ENCODE results near the gene CDA. TPM values are rescaled to one million over a fixed set of nuclear protein-coding genes. Genes with fewer than 3 reads are reported as not detected.
A peak's percentile ranks its signal among the peaks of the same experiment; 100 is the strongest.

The CDA gene
- total and polyA plus RNA-seq, 9 of the 15 experiments (the other 6 are each of a cell fraction or from before 2014, with no cell fraction given): not detected

DNA sequence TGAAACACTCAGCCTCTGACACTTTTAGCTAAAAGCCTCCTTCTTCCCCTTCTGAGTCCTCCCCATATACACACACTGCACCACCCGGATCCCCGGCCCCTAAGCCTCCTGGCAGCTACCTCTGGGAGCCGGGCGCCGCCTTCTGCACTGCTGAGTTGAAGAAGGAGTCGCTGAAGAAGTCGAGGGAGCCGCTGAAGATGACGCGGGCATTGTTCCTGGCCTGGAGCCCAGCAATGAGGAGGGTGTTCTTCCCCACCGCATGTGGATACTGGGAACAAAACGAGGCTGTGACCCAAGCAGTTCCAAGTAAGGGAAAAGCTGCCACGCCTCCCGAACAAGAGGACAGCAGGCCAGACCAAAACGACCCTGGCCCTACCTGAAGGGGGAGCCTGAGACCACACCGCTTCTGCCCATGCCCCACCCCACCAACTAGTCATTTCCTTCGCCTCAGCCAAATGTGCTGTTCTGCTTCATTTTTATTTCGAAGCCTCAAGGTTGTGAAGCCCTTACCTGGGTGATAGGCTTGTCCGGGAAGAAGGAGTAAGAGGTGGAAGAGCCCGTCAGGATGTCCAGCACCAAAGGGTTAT lies 65.3 kb downstream of the CDA start:
- CTCF ChIA-PET (ENCODE audit: low intra/inter-chr PET ratio): no interaction called here
- peaks cover 0 to 5% of the 10 kb centered on the region in 2 experiments; a peak in 1 of 5 replicates for H3K4me1 ChIP-seq (replicated peaks in 1 of 2; ENCODE audit: control insufficient read depth in 2 of 2, insufficient read depth in 2 of 2, low read length in 2 of 2)
- peaks cover 91% of the 10 kb centered on the region for H3K36me3 ChIP-seq (ENCODE audit: control insufficient read depth, insufficient read depth, low read length)
- no peaks in the 10 kb centered on the region for H3K27me3 ChIP-seq (ENCODE audit: control insufficient read depth in 2 of 2, insufficient read depth in 2 of 2, low read length in 2 of 2)
- H4K20me1 ChIP-seq (replicated peaks; ENCODE audit: control insufficient read depth, insufficient read depth, low read length): peaks cover 5% of the 10 kb centered on the region
- TF ChIP-seq, protein P1, sequence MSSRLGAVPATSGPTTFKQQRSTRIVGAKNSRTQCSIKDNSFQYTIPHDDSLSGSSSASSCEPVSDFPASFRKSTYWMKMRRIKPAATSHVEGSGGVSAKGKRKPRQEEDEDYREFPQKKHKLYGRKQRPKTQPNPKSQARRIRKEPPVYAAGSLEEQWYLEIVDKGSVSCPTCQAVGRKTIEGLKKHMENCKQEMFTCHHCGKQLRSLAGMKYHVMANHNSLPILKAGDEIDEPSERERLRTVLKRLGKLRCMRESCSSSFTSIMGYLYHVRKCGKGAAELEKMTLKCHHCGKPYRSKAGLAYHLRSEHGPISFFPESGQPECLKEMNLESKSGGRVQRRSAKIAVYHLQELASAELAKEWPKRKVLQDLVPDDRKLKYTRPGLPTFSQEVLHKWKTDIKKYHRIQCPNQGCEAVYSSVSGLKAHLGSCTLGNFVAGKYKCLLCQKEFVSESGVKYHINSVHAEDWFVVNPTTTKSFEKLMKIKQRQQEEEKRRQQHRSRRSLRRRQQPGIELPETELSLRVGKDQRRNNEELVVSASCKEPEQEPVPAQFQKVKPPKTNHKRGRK (tag; IDR thresholded peaks at IDR 0.05): no peak
- TF ChIP-seq ARID1B (IDR thresholded peaks at IDR 0.05) (no peak), ZNF57 (CRISPR knock-in tag; IDR thresholded peaks at IDR 0.05) (no peak), RAD21 (CRISPR knock-in tag; conservative IDR thresholded peaks at IDR 0.05 in 1 of 2, IDR thresholded peaks at IDR 0.05 in 1 of 2) (0 out of 4 replicates have a peak, but pooled peaks of 1 of the 2 experiments have one; percentile 7), CTCF (IDR thresholded peaks at IDR 0.05 in 2 of 3, conservative IDR thresholded peaks at IDR 0.05 in 1 of 3; ENCODE audit: insufficient read depth in 2 of 3, low read depth in 1 of 3, low read length in 3 of 3) (peak in 2 of 3 experiments; percentile 23 to 31; a peak in 1 of 6 replicates), RBFOX2 (IDR thresholded peaks at IDR 0.05; ENCODE audit: low read depth, low read length) (0 out of 2 replicates have a peak, but pooled peaks have one; percentile 37), POLR2G (IDR thresholded peaks at IDR 0.05; ENCODE audit: low read depth, low read length) (0 out of 2 replicates have a peak, but pooled peaks have one; percentile 17), RFX7 (CRISPR knock-in tag; IDR thresholded peaks at IDR 0.05) (no peak), MAFG (tag; conservative IDR thresholded peaks at IDR 0.05) (no peak), ZNF699 (CRISPR knock-in tag; IDR thresholded peaks at IDR 0.05; ENCODE audit: insufficient replicate concordance) (no peak), POLR2B (IDR thresholded peaks at IDR 0.05; ENCODE audit: low read depth, partially characterized antibody) (no peak)
- POLR2A ChIA-PET: interaction anchor here (2.6 kb wide), 1 partner anchor 8 kb away, joined by 11 read pairs; no protein-coding TSS in a partner anchor
- WGBS (ENCODE audit: insufficient coverage, low coverage, missing lambda C conversion rate): 85% methylated on average over 20 of the region's 20 CpGs
- no peak overlapping the region for H2AFZ ChIP-seq (ENCODE audit: low read depth, low read length)
- intact Hi-C loops (cut with micrococcal nuclease) (no loop called here), in situ Hi-C loops (cut with MboI) (no loop called here)
- BruUV-seq (replicated peaks): no TSS peak
- H3K9me3 ChIP-seq (replicated peaks; ENCODE audit: control insufficient read depth, insufficient read depth, low read depth, low read length): no peaks in the 10 kb centered on the region
- peaks cover 1% of the 10 kb centered on the region for H3K9me1 ChIP-seq (ENCODE audit: control insufficient read depth, insufficient read depth, low read length)
- H3K4me2 ChIP-seq (ENCODE audit: insufficient read depth, low read length): no peak overlapping the region
- H3K9ac ChIP-seq (ENCODE audit: insufficient read depth in 1 of 2, low read depth in 2 of 2, low read length in 2 of 2): no peak overlapping the region; a peak in 1 of 4 replicates
- FAIRE-seq (no peak), DNase-seq (ENCODE audit: extremely low read depth in 1 of 4, low spot score in 3 of 4) (no peak), ATAC-seq (peak; percentile 50; the same call in 2 of the 3 replicates)
- H3K4me3 ChIP-seq: no peak overlapping the region
- no peak overlapping the region for H3K27ac ChIP-seq (ENCODE audit: extremely low read depth, low read depth, low read length)
- H3K79me2 ChIP-seq (ENCODE audit: control insufficient read depth, insufficient read depth, low read length): peaks cover 28% of the 10 kb centered on the region
